Measurements from ENCODE around the gene CLDN25. TPM values are rescaled to one million over a fixed set of nuclear protein-coding genes. Genes with fewer than 3 reads are reported as not detected.
"Not testable (repeated sequence)": the region's sequence is repeated elsewhere in the genome, so short reads cannot be mapped to it uniquely, and the experiment has no call there.

CLDN25 gene
- total RNA-seq, 2 experiments from 2014 or later: not detected

GRCh38 chr11:113736323-113736722 lies 43.3 kb upstream of the CLDN25 start:
- Histone ChIP-seq H4K20me1 (ENCODE audit: insufficient read depth, low read length) (no peaks in the 10 kb centered on the region), H3K9me2 (ENCODE audit: insufficient read depth, low read length) (no peaks in the 10 kb centered on the region), H3K36me3 (ENCODE audit: insufficient read depth, low read length) (peaks cover 89% of the 10 kb centered on the region), H3K9me3 (ENCODE audit: low read length) (no peaks in the 10 kb centered on the region), H3K27ac (ENCODE audit: low read depth, low read length, poor library complexity, severe bottlenecking) (no peak overlapping the region), H3K4me2 (ENCODE audit: low read length) (no peak overlapping the region), H3K4me3 (ENCODE audit: low read depth, low read length, poor library complexity, severe bottlenecking) (no peak overlapping the region), H3K4me1 (ENCODE audit: insufficient read depth, low read length, poor library complexity, severe bottlenecking) (no peaks in the 10 kb centered on the region), H2AFZ (ENCODE audit: low read length) (no peak overlapping the region), H3K79me2 (ENCODE audit: insufficient read depth, low read depth, low read length) (no peaks in the 10 kb centered on the region)
- no TSS peak for BruUV-seq (replicated peaks)
- intact Hi-C loops (cut with micrococcal nuclease; ENCODE audit: unreplicated experiment): no loop called here
- CTCF ChIA-PET (ENCODE audit: unreplicated experiment): no interaction called here
- POLR2A ChIA-PET: no interaction called here
- TF ChIP-seq CTCF (conservative IDR thresholded peaks at IDR 0.05; ENCODE audit: low read length): no peak
- no peak for TF ChIP-seq EZH2phosphoT487 (IDR thresholded peaks at IDR 0.05; ENCODE audit: borderline replicate concordance, low read depth, low read length)
- DNase-seq (ENCODE audit: low spot score): no peak

DNA sequence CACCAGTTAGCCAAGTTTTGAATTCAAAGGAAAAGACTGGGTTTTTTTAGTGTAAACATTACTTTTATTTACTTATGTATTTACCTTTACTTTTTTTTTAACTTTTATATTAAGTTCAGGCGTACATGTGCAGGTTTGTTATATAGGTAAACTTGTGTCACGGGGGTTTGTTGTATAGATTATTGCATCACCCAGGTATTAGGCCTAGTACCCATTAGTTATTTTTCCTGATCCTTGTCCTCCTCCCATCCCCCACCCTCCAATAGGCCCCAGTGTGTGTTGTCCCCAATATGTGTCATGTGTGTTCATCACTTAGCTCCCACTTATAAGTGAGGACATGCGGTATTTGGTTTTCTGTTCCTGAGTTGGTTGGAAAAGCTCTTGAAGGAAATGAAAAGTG lies 26.7 kb upstream of the CLDN25 start:
- ChIA-PET POLR2A (interaction anchor here (0.7 to 1.6 kb wide), 2 partner anchors 10 to 1096 kb away, joined by 3 to 6 read pairs; no protein-coding TSS in a partner anchor), CTCF (ENCODE audit: unreplicated experiment) (no interaction called here)
- H3K4me3 ChIP-seq (ENCODE audit: low read depth, low read length, poor library complexity, severe bottlenecking): no peak overlapping the region
- intact Hi-C loops (cut with micrococcal nuclease; ENCODE audit: unreplicated experiment): no loop called here
- no peak overlapping the region for H3K27ac ChIP-seq (ENCODE audit: low read depth, low read length, poor library complexity, severe bottlenecking)
- TF ChIP-seq EZH2phosphoT487 (IDR thresholded peaks at IDR 0.05; ENCODE audit: borderline replicate concordance, low read depth, low read length): no peak
- no peak for TF ChIP-seq CTCF (conservative IDR thresholded peaks at IDR 0.05; ENCODE audit: low read length)
- H4K20me1 ChIP-seq (ENCODE audit: insufficient read depth, low read length): no peaks in the 10 kb centered on the region
- no peaks in the 10 kb centered on the region for H3K9me3 ChIP-seq (ENCODE audit: low read length)
- H3K79me2 ChIP-seq (ENCODE audit: insufficient read depth, low read depth, low read length): no peaks in the 10 kb centered on the region
- no peak for DNase-seq (ENCODE audit: low spot score)
- BruUV-seq (replicated peaks): no TSS peak
- H3K9me2 ChIP-seq (ENCODE audit: insufficient read depth, low read length): no peaks in the 10 kb centered on the region
- H3K4me1 ChIP-seq (ENCODE audit: insufficient read depth, low read length, poor library complexity, severe bottlenecking): no peaks in the 10 kb centered on the region
- H3K36me3 ChIP-seq (ENCODE audit: insufficient read depth, low read length): peaks cover 69% of the 10 kb centered on the region
- no peak overlapping the region for H2AFZ ChIP-seq (ENCODE audit: low read length)
- H3K4me2 ChIP-seq (ENCODE audit: low read length): no peak overlapping the region

DNA sequence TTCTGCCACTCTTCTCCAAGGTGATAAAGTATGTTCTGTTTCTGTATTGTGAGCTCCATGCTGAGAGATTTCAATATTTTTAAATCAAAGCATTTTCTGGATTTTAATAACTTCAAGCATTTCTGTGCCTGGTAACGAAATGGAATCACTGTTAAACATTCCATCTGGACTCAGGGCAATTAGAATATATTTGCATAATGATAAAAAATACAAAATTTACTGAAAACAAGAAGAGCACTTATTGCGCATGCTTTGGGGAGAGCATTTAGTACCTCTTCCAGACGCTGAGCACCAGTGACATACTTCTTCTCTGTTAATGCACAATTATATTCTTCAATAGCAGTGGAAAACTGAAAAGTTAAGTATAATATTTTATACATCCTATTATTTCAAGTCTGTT lies 19.4 kb upstream of the CLDN25 start:
- TF ChIP-seq EZH2phosphoT487 (IDR thresholded peaks at IDR 0.05; ENCODE audit: borderline replicate concordance, low read depth, low read length) (no peak), CTCF (conservative IDR thresholded peaks at IDR 0.05; ENCODE audit: low read length) (no peak)
- intact Hi-C loops (cut with micrococcal nuclease; ENCODE audit: unreplicated experiment): no loop called here
- no peak overlapping the region for H2AFZ ChIP-seq (ENCODE audit: low read length)
- H3K79me2 ChIP-seq (ENCODE audit: insufficient read depth, low read depth, low read length): no peaks in the 10 kb centered on the region
- H3K4me1 ChIP-seq (ENCODE audit: insufficient read depth, low read length, poor library complexity, severe bottlenecking): no peaks in the 10 kb centered on the region
- DNase-seq (ENCODE audit: low spot score): no peak
- no peak overlapping the region for H3K27ac ChIP-seq (ENCODE audit: low read depth, low read length, poor library complexity, severe bottlenecking)
- no TSS peak for BruUV-seq (replicated peaks)
- no peak overlapping the region for H3K4me3 ChIP-seq (ENCODE audit: low read depth, low read length, poor library complexity, severe bottlenecking)
- 0 out of 2 replicates have a peak, but pooled peaks cover 4% of the 10 kb centered on the region for H4K20me1 ChIP-seq (ENCODE audit: insufficient read depth, low read length)
- CTCF ChIA-PET (ENCODE audit: unreplicated experiment): no interaction called here
- POLR2A ChIA-PET: interaction anchor here (0.6 kb wide), 2 partner anchors 12 to 407 kb away, joined by 3 read pairs; no protein-coding TSS in a partner anchor
- H3K9me3 ChIP-seq (ENCODE audit: low read length): no peaks in the 10 kb centered on the region
- H3K9me2 ChIP-seq (ENCODE audit: insufficient read depth, low read length): no peaks in the 10 kb centered on the region
- peaks cover 82% of the 10 kb centered on the region for H3K36me3 ChIP-seq (ENCODE audit: insufficient read depth, low read length)
- H3K4me2 ChIP-seq (ENCODE audit: low read length): no peak overlapping the region

- POLR2A ChIA-PET; H3K9me2 ChIP-seq (ENCODE audit: insufficient read depth, low read length); H3K4me3 ChIP-seq (ENCODE audit: low read depth, low read length, poor library complexity, severe bottlenecking); BruUV-seq (replicated peaks); intact Hi-C loops (cut with micrococcal nuclease; ENCODE audit: unreplicated experiment); H3K4me2 ChIP-seq (ENCODE audit: low read length); DNase-seq (ENCODE audit: low spot score); H3K4me1 ChIP-seq (ENCODE audit: insufficient read depth, low read length, poor library complexity, severe bottlenecking); H3K79me2 ChIP-seq (ENCODE audit: insufficient read depth, low read depth, low read length); H3K27ac ChIP-seq (ENCODE audit: low read depth, low read length, poor library complexity, severe bottlenecking); H4K20me1 ChIP-seq (ENCODE audit: insufficient read depth, low read length); CTCF ChIA-PET (ENCODE audit: unreplicated experiment); H3K9me3 ChIP-seq (ENCODE audit: low read length); H2AFZ ChIP-seq (ENCODE audit: low read length): not testable (repeated sequence)
- peaks cover 78% of the 10 kb centered on the region for H3K36me3 ChIP-seq (ENCODE audit: insufficient read depth, low read length)
Measured at GRCh38 chr11:113763040-113763439, 16.6 kb upstream of the CLDN25 start.
